Measurements from ENCODE around the gene AK2.

AK2 gene

GRCh38 chr1:32969566-32969965, 67.1 kb downstream of the AK2 start:
- no peak for DNase-seq

- no peak for DNase-seq
Observed at GRCh38 chr1:32967888-32968568, 68.7 kb downstream of the AK2 start.

GRCh38 chr1:32966900-32967299, 69.8 kb downstream of the AK2 start:
- DNase-seq, result no peak

GRCh38 chr1:32965251-32965747, 71.4 kb downstream of the AK2 start:
- peak in 2 of 3 experiments; percentile 5 to 38 for DNase-seq

GRCh38 chr1:32964461-32965250, 72.0 kb downstream of the AK2 start, which contains the start of gene RNF19B:
TSS of gene RNF19B (minus strand) at chr1:32964809. CDS start at chr1:32964685, 124 bp downstream.
- peak; percentile 96 to 98 (median 96) for DNase-seq

- DNase-seq, result peak in 2 of 3 experiments; percentile 82 to 85
Observed at GRCh38 chr1:32963746-32964460, 72.8 kb downstream of the AK2 start.

GRCh38 chr1:32962248-32962896, 74.3 kb downstream of the AK2 start:
- DNase-seq, result no peak

- DNase-seq, result peak in 1 of 3 experiments; percentile 13
Observed at GRCh38 chr1:32960819-32961355, 75.8 kb downstream of the AK2 start.

GRCh38 chr1:32960342-32960741, 76.3 kb downstream of the AK2 start:
- DNase-seq, result no peak

GRCh38 chr1:32958827-32959226, 77.9 kb downstream of the AK2 start:
- no peak for DNase-seq

All from NCI-H1417 (cell line).